NCI-H446 treated with DMSO at 0.1 percent for 48 hours (cell line): ENCODE measurements around the gene PRKG1.
"Not testable (repeated sequence)": the region's sequence is repeated elsewhere in the genome, so short reads cannot be mapped to it uniquely, and the experiment has no call there.

ENCODE experiments used
- DNase-seq: peaks from one replicate; lab custom pipeline; 2025; lab: John Stamatoyannopoulos, UW

Gene PRKG1

DNA sequence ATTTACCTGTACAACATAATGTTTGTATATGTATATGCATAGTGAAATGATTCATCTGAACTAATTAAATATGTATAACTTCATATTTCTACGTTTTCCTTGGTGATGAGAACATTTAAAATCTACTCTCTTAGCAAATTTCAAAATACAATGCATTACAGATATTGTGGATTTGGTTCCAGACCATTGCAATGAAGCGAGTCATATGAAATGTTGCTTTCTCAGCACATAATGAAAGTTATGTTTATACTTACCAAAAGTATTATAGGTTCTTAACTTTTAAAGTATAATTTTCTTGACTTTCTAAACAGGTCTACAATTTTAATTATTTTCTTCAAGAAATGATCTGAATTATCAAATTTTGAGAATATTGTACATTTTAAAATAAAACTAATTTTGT lies 435.9 kb downstream of the PRKG1 start:
- DNase-seq, result no peak

DNA sequence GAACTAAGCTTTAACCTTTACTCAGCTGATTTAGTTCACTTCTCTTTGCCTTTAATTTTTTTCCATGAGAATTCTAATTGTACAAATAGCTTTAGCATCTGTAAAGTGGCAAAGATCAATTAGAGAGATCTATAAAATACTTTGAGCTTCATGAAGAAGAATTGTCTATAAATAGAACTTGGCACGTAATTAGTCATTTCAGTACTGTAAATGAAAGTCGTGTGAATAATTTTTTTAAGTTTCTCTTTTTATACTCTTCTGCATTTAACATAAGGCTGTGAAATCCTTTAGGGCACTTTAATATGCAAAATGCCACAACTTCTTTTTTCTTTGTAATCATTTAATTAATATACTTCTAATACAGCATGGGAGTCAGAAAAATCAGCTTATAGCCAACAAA lies 447.3 kb downstream of the PRKG1 start:
- no peak for DNase-seq

DNA sequence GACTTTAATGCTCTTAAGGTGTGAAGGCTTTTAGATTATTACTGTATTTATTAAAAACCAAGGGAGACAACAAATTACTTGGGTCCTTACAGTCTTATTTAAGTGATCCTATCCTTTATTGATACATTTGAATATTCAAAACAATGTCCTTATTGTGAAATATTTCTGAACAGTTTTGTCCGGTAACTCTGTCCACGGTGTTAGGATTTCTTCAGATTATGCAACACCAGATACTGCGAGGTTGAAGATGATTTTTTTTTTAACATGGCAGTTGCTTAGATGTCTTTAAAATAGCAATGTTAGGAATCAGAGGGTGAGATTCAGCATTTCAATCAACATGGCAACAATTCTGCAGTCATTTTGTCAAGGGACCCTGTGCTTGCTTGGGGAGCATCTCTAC lies 448.6 kb downstream of the PRKG1 start:
- no peak for DNase-seq

DNA sequence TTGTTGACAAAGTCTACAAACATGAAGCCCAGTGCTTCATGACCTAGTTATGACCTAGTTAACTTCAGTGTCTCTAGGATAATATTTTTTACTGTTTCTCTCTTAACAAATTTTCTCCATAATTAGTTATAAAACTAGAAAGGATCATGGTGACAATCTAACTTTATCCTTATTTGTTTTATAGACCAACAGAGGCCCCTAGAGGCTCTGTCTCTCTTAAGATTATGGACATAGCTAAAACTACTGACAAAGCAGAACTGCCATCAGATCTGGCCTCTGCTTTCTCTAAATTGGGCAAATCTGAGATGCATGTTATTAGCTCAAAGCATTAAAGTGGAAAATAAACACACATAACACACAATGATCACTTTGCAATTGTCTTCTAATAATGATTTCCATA lies 449.2 kb downstream of the PRKG1 start:
- DNase-seq, result no peak

DNA sequence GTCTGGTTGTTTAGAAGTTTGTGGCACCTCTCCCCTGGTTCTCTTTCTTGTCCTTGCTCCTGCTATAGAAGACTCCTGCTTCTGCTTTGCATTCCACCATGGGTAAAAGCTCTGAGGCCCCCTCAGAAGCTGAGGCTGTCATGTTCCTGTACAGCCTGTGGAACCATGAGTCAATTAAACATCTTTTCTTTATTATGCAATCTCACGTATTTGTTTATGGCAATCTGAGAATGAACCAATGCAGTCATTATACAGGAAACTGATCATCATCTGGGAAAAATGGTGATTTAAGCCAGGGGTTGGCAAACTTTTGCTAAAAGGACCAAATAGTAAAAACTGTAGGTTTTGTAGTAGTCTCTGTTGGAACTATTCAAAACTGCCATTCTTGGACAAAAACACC lies 449.8 kb downstream of the PRKG1 start:
- DNase-seq, result no peak

DNA sequence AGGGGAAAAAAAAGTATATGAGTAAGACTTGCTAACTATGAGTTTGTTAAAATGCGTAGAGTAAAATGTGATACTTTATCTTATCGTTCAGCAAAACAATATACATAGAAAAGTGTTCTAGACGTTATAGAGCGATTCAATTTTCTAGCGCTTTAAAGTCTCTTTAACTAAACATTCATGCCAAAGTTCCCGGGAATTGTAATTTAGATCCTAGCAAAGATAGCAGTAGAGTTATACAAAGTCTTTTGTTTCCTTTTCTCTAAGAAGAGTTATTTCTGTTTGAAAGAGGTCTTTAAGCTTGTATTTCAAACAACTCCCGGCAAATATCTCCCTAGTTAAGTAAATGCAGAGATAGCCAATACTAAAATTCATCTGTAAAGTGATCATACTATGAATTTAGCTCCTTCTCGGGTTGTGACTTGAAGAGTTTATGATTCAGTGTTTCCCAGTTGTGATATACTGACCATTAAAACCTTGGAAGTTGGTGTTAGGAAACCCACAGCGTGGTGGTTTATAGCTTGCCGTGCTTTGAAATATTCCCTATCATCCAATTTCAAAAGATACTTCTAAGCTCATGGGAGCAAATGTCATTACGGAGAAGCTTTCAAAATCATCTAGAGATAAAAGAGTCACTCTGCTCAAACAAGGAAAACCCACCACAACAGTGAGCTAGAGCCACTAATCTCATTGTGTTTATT lies 453.4 kb downstream of the PRKG1 start:
- no peak for DNase-seq

DNA sequence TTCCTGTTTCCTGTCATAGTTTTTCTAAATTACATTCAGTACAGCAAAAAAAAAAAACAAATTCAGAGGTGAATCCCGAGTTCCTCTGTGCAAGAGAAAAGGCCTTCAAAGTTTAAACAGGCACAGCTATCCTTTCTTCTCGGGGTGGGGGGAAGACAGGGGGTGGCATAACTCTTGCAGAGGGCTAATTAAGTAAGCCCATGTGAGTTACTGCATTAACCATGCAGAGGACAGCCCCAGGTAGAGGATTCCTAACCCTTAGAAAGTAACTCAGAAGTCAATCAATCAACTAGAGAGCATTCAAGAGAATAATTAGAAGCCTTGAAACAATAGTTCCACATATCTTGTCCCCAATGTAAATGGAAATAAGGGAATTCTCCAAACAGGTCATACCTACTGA lies 454.2 kb downstream of the PRKG1 start:
- no peak for DNase-seq

DNA sequence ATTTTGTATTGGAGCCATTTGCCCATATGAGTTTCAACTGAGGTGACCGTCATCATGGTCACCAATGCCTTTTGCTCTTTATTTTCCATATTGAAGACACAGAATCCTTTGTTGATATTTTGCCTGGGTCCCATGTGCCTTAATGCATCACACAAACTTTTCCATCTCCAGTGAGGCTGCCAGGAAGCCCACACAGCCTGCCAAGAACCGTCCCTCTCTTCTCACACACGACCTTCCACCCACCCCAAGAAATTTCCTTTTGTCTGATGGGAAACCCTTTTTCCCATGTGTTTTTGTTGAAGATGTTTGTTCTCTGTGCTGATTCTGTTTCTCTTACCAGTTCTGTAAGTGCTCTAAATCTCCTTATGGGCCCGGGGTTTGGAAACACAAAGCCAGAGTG lies 456.3 kb downstream of the PRKG1 start:
- no peak for DNase-seq

DNA sequence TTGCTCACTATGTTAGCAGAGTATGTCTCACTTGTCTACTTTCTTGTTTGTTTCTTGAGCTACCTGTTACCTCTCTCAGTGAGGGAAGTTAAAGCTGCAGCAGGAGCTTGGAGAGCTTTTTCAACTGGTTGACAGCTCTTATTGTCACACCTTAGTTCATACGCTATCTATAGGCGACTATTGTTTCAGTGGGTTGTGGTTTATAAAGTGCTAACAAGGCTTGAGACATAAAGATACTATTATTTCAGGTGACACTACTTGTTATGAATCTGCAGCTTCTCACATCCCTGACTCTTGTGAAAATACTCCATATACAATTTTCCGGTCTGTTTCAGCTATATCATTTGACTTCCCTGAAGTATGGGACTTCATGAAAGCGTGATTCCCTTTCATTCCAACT lies 457.8 kb downstream of the PRKG1 start:
- no peak for DNase-seq

DNA sequence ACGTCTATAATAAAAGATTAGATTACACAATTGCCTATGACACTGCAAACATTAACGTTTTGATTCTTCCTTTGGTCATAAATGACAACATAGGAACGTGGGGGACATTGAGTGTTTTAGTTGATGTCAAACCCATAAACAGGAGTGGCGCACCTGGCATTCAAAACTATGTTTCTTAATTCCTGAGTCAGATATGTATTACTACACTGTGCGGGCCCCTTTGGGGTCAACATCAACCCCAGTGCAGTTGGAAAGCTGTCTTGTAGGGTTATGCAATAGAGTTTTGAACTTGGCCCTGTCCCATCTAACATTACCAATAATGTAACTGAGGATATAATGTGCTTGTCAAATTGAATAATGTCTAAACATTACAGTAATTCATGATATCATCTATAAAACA lies 468.6 kb downstream of the PRKG1 start:
- no peak for DNase-seq

DNA sequence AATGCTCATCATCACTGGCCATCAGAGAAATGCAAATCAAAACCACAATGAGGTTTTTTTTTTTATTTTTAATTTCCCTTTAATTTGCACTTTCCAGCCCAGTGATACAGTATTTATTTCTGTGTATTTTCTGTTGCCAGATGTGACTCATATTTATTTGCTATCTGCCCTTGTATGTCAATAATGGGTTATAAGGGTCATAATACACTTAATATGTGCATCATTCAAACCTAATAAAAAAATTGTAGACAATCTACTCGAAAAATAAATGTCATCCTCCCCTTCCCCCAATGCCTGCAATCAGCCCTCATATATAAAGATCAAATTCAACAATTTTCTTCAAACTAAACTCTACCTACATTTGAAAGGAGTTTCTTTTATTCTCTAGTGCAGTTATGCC lies 470.6 kb downstream of the PRKG1 start:
- no peak for DNase-seq

DNA sequence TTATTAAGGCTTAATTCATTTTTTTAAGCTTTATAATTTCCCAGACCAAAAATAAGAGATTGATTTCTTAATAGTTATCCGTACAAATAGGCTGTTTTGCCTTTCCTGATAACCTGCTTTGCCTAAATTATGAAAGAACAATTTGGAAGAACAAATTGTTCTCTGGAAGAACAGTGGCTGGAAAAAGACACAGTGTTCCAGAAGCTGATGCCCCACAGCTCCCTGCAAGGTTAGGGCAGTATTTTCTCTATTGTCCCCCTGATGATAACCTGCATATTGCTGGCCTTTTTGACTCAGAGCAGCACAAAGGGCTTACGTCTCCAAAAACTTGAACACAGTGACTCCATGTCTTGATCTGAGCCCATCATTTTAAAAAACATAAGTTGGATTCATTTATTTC lies 473.7 kb downstream of the PRKG1 start:
- DNase-seq, result no peak

DNA sequence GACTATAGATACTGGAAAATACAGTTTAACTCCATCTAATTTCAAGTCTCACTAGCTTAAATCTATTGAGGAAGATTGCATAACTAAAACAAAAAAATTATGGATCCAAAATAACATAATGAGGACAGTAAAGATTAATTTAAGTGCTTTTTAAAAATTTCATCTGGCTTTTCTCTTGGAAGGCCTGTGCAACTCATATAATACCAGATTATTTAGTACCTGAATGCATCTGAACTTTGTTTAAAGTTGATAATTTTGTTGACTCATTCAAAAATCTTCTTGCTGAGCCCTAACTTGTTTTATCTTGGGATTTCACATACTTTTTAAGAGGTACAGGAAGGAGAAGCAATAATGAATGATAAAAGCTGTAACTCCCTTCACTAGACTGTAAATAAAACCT lies 478.6 kb downstream of the PRKG1 start:
- DNase-seq, result no peak

DNA sequence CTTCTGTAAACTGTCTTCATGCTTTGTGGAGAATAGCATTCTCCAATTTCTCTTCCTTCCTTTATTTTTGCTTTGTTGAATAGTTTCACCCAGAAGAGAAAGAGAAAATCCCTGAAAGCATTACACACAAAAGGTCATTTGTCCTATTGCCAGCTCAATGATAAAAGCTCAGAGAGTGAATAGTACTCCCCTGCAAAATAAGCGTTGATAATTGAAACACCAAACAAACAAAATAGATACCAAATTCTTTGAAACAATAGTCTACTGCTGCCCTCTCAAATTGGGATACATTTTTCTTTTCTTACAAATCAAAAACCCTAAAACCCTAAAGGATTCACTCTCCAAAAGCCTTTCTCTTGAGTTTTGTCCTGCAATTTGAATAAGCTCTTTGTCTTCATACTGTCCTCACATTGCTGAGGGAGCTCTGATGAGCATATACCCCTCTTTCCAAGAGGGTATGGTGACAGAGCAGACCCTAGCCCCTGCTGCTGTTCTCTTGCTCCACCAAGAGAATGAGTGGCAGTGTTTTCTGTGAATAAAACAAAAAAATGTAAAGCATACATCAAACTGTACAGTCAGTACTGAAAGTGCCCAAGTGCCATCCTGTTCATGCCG lies 490.7 kb downstream of the PRKG1 start:
- DNase-seq, result no peak

DNA sequence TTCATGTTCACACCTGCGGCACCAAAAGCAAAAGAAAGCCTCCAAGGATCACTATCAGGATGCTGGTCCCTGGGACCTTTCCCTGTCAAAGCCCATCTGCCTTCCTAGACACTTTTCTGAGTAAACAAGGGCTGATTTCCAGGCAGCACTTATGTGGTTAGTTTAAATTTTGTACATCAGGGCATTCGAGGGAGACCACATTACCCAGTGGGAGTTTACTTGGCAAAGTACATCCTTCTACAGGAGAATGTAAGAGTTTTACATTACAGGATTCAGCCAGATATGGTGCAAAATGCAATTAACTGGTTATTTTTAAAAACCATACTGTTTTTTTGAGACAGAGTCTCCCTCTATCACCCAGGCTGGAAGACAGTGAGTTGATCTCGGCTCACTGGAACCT lies 493.0 kb downstream of the PRKG1 start:
- DNase-seq, result no peak

DNA sequence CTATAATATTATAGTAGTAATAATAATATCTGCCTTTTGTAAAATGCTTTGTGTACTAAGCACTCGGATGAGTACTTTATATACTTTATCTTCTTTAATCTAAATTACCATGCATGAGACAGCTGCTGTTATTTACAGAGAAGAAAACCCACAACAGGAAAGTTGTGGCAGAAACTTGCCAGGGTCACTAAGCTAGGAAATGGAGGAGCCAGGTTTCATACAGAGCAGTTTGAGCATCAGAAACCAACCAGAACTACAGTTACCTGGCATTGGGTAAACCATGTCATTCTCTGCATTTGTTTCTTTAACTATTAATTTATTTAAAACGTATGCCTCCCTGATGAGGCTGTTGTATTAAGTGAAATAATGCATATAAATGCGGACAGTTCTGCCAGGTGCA lies 495.2 kb downstream of the PRKG1 start:
- DNase-seq, result no peak

DNA sequence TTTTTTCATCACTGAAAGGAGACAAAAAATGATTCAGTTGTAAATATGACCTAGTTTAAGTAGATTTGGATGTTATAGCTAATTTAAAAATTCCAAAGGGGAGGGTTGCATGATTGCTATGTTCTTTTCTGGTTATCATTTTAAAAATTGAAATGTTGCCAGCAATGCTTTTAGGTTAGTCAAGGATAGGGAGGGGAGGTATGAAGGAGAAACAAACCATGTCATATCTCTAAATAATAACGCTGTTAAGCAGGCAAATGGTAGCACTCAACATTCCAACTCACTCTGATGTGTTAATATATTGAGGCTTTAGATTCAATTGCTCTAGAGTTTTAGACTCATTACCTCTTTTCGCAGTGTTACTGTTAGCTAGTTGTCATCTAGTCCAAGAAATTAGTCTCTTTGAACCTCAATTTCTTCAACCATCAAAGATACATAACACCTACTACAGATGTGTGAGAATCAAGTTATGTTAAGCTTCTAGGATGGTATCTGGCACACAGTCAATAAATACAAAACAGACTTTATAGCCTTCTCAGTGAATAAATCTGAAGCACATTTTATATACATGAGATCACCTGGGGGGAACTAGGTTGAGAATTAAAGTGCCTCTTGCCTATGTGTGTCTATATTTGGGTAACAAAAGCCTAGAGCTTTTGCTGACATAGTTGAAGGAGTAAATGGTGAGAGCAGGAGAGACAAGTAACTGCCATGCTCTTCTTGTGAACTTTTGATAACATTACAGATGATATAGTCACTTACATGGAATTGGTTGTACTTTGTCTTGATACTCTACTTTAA lies 500.2 kb downstream of the PRKG1 start:
- DNase-seq, result no peak

DNA sequence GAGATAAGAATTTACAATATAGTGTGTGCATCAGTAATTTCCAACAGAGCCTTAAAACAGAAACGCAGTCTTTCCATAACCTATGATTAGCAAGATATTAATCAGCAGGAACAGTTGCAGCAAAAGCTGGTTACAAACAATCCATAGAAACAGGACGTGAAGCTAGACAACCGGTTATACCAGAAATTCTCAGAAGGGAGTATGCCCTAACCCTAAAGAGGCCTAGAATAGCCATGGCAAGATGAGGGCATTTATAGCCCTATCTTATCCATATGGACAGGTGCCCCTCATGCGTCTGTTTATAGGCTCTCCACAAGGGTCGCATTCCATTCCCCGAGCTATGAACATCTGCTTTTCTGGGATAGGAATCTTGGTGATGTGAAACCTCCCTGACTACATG lies 506.9 kb downstream of the PRKG1 start:
- not testable (repeated sequence) for DNase-seq

DNA sequence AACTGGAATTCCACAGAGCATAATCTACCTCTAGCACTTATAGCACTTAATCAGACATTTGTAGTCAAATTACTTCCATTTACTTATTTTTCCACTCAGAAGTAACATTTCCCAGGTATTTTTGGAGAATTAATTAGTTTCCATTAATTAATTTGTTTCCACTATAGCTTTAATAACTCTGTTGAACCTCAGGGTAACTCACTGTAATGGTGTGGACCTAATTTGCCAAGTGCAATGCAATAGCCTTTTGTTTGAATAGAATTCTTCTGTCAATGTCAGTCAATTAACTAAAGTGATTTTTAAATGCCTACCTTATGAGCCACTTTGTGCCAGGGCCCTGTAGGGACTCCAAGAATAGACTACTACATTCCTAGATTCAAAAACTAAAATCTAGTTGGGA lies 509.7 kb downstream of the PRKG1 start:
- no peak for DNase-seq

DNA sequence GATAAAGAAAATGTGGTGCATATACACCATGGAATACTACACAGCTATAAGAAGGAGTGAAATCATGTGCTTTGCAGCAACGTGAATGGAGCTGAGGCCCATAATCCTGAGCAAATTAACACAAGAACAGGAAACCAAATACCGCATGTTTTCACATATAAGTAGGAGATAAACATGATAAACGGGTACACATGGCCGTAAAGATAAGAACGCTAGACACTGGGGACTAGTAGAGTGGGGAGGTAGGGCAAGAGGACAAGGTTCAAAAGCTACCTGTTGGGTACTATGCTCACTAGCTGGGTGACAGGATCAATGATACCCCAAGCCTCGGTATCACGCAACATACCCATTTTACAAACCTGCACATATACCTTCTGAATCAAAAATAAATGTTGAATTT lies 511.5 kb downstream of the PRKG1 start:
- DNase-seq, result no peak

DNA sequence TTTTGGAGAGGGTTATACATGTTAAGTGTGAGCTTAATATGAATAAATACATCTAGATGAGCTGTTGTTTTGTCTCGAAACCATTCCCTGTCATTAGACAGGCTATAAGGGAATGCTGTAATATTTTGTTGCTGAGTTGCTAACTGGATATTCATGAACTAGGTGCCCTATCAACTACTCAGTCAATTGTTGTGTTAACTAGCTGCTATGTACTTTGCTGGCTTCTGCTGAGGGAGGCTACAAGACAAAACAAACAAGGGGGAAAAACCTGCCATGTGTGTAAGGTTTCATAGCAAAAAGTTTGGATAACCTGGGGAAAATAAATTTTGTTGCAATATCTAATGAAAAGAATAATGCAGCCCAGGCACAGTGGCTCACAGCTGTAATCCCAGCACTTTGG lies 514.7 kb downstream of the PRKG1 start:
- DNase-seq, result no peak

DNA sequence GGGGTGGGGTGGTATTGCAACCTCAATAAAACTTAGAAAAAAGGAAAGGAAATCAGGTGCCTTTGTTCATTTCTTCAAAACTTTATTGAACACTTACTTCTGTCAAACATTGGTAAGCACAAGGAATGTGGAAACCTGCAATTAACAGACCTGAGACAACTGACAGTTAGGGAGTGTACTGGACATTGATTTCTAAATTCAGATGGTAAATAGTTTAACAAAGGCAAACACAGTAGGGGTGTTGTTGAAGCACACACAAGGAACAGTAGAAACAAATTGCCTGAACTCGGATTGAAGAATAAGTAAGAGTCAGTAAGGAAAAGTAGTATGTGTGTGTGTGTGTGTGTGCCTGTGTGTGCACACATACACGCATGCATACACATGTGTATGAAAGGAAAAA lies 516.5 kb downstream of the PRKG1 start:
- DNase-seq, result no peak

DNA sequence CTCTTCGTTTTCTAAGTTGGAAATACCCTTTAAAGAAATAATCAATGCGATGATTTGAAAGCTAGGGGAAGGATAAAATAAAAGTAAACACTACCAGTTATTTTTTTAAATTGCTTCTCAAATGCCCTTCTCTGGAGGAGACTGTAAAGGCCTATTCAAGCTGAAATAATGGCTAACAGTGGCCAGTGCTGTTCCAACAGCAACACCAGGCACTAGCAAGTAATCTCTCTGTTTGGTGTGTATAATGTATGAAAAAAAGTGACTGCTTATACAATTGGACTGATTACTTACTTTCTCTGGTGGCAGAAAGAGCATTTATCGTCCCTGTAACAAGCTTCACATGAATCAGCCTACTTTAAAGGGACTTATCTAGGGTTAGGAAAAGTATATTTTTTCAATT lies 522.4 kb downstream of the PRKG1 start:
- DNase-seq, result no peak
